DMS114 treated with DMSO at 0.1 percent for 48 hours (cell line): ENCODE data around the gene CTPS1.
A peak's percentile ranks its signal among the peaks of the same experiment; 100 is the strongest.

Experiments
- DNase-seq: peaks from one replicate; lab custom pipeline; 2025; ENCODE audit not compliant: unreplicated experiment; lab: John Stamatoyannopoulos, UW

The CTPS1 gene

GRCh38 chr1:40979241-40980067 lies at the start of gene CTPS1:
CTPS1 (plus strand) TSS chr1:40979696; CDS start chr1:40983291, 3,595 bp downstream.
- peak; percentile 86 for DNase-seq

GRCh38 chr1:40930174-40930964 lies 49.1 kb upstream of the CTPS1 start:
- no peak for DNase-seq

GRCh38 chr1:40931601-40932000 lies 47.9 kb upstream of the CTPS1 start:
- DNase-seq: no peak

GRCh38 chr1:40932006-40932405 lies 47.5 kb upstream of the CTPS1 start:
- DNase-seq: no peak

- no peak for DNase-seq
These were observed 42.6 kb upstream of the CTPS1 start for GRCh38 chr1:40936931-40937339.

GRCh38 chr1:40938393-40938792 lies 41.1 kb upstream of the CTPS1 start:
- DNase-seq: no peak

- DNase-seq: no peak
These were observed 40.0 kb upstream of the CTPS1 start for GRCh38 chr1:40939320-40940059.

- no peak for DNase-seq
These were observed 35.2 kb upstream of the CTPS1 start for GRCh38 chr1:40944326-40944725.

- DNase-seq: no peak
These were observed 34.6 kb upstream of the CTPS1 start for GRCh38 chr1:40944841-40945430.

GRCh38 chr1:40945491-40945973 lies 34.0 kb upstream of the CTPS1 start:
- DNase-seq: no peak

GRCh38 chr1:40948741-40949443 lies 30.6 kb upstream of the CTPS1 start:
- DNase-seq: peak; percentile 12

- no peak for DNase-seq
These were observed 29.9 kb upstream of the CTPS1 start for GRCh38 chr1:40949563-40949962.

- DNase-seq: peak; percentile 47
These were observed 27.4 kb upstream of the CTPS1 start for GRCh38 chr1:40951943-40952743.

GRCh38 chr1:40952744-40953315 lies 26.7 kb upstream of the CTPS1 start:
- DNase-seq: no peak

GRCh38 chr1:40954626-40955025 lies 24.9 kb upstream of the CTPS1 start:
- no peak for DNase-seq

GRCh38 chr1:40955266-40955665 lies 24.2 kb upstream of the CTPS1 start:
- DNase-seq: no peak

GRCh38 chr1:40956407-40956806 lies 23.1 kb upstream of the CTPS1 start:
- DNase-seq: no peak

GRCh38 chr1:40958210-40958609 lies 21.3 kb upstream of the CTPS1 start:
- no peak for DNase-seq

- no peak for DNase-seq
These were observed 14.0 kb upstream of the CTPS1 start for GRCh38 chr1:40965531-40965930.
